Liver (tissue), 9 donors: ENCODE measurements around the gene EDAR. TPM values are rescaled to one million over a fixed set of nuclear protein-coding genes. Genes with fewer than 3 reads are reported as not detected.

Experiments used
- DNase-seq: peaks from one replicate; pipeline ENCODE4 v3.0.0-alpha.2; 2017; ENCODE audit warnings: low spot score
- H3K27ac ChIP-seq, 2 donors: one replicate each; pipeline ENCODE4 v1.7.0; 2013; ENCODE audit warnings: inconsistent platforms in 2 of 2, low read length in 2 of 2, control low read depth in 1 of 2, low read depth in 1 of 2, mild to moderate bottlenecking in 1 of 2
- H3K27me3 ChIP-seq, 4 donors: one replicate each; pipeline versions ENCODE4 v1.6.1 to v1.7.0; 2013; ENCODE audit warnings: low read length in 3 of 4, inconsistent platforms in 1 of 4, mild to moderate bottlenecking in 1 of 4, moderate library complexity in 1 of 4; ENCODE audit not compliant: control insufficient read depth in 4 of 4, insufficient read depth in 4 of 4
- H3K36me3 ChIP-seq, 4 donors: one replicate each; pipeline versions ENCODE4 v1.6.1 to v1.7.0; 2013; ENCODE audit warnings: low read length in 3 of 4, mild to moderate bottlenecking in 3 of 4, low read depth in 1 of 4, moderate library complexity in 1 of 4; ENCODE audit not compliant: control insufficient read depth in 4 of 4, insufficient read depth in 3 of 4
- H3K4me1 ChIP-seq, 4 donors: one replicate each; pipeline versions ENCODE4 v1.6.1 to v1.7.0; 2013; ENCODE audit warnings: low read length in 3 of 4, mild to moderate bottlenecking in 3 of 4, moderate library complexity in 1 of 4; ENCODE audit not compliant: control insufficient read depth in 4 of 4, insufficient read depth in 4 of 4
- H3K4me3 ChIP-seq, 3 donors: one replicate each; pipeline versions ENCODE4 v1.6.1 to v1.7.0; 2013; ENCODE audit warnings: low read length in 3 of 3, control low read depth in 1 of 3, low read depth in 1 of 3, mild to moderate bottlenecking in 1 of 3
- H3K9ac ChIP-seq, 2 donors: one replicate each; pipeline ENCODE4 v1.7.0; 2013; ENCODE audit warnings: low read length in 2 of 2, mild to moderate bottlenecking in 2 of 2, moderate library complexity in 2 of 2, control low read depth in 1 of 2, low read depth in 1 of 2
- H3K9me3 ChIP-seq, 4 donors: one replicate each; pipeline versions ENCODE4 v1.6.1 to v1.7.0; 2013; ENCODE audit warnings: low read length in 3 of 4; ENCODE audit not compliant: control insufficient read depth in 4 of 4
- ATF3 ChIP-seq: IDR thresholded peaks from 2 replicates; pipeline ENCODE4 v1.6.1; 2016; ENCODE audit warnings: antibody characterized with exemption
- CTCF ChIP-seq: fragments of 150-350 bp; IDR thresholded peaks from 2 replicates; pipeline ENCODE4 v1.5.1; 2017; ENCODE audit warnings: improper control_type of control experiment, low read depth, low read length; ENCODE audit not compliant: missing input control
- EGR1 ChIP-seq, 2 donors: IDR thresholded peaks; 2 replicates each; pipeline ENCODE4 v1.6.1; 2016 to 2018; ENCODE audit warnings: antibody characterized with exemption in 2 of 2, low read depth in 2 of 2
- FOXA1 ChIP-seq: IDR thresholded peaks from 2 replicates; pipeline ENCODE4 v1.6.1; 2016; ENCODE audit warnings: antibody characterized with exemption
- FOXA2 ChIP-seq: IDR thresholded peaks from 2 replicates; pipeline ENCODE4 v1.6.1; 2016; ENCODE audit warnings: antibody characterized with exemption
- GABPA ChIP-seq, 2 donors: IDR thresholded peaks in 1 of 2; conservative IDR thresholded peaks in 1 of 2; 2 replicates each; pipeline ENCODE4 v1.6.1; 2016; ENCODE audit warnings: antibody characterized with exemption in 2 of 2, mild to moderate bottlenecking in 1 of 2, moderate library complexity in 1 of 2
- HNF4A ChIP-seq, 2 donors: conservative IDR thresholded peaks; 2 replicates each; pipeline ENCODE4 v1.6.1; 2016; ENCODE audit warnings: antibody characterized with exemption in 2 of 2, mild to moderate bottlenecking in 2 of 2
- HNF4G ChIP-seq: IDR thresholded peaks from 2 replicates; pipeline ENCODE4 v1.6.1; 2016; ENCODE audit warnings: antibody characterized with exemption
- JUND ChIP-seq, 2 donors: IDR thresholded peaks; 2 replicates each; pipeline ENCODE4 v1.6.1; 2016; ENCODE audit warnings: antibody characterized with exemption in 2 of 2
- MAX ChIP-seq: IDR thresholded peaks from 2 replicates; pipeline ENCODE4 v1.6.1; 2016; ENCODE audit warnings: antibody characterized with exemption
- NR2F2 ChIP-seq: IDR thresholded peaks from 2 replicates; pipeline ENCODE4 v1.6.1; 2016; ENCODE audit warnings: antibody characterized with exemption
- RAD21 ChIP-seq, 2 donors: IDR thresholded peaks; 2 replicates each; pipeline ENCODE4 v1.6.1; 2016; ENCODE audit warnings: antibody characterized with exemption in 2 of 2, mild to moderate bottlenecking in 2 of 2
- REST ChIP-seq: IDR thresholded peaks from 2 replicates; pipeline ENCODE4 v1.6.1; 2016; ENCODE audit warnings: antibody characterized with exemption, mild to moderate bottlenecking
- RXRA ChIP-seq, 2 donors: IDR thresholded peaks; 2 replicates each; pipeline ENCODE4 v1.6.1; 2017 to 2018; ENCODE audit warnings: antibody characterized with exemption in 2 of 2, mild to moderate bottlenecking in 1 of 2
- SP1 ChIP-seq: IDR thresholded peaks from 2 replicates; pipeline ENCODE4 v1.6.1; 2018; ENCODE audit warnings: antibody characterized with exemption, mild to moderate bottlenecking
- TAF1 ChIP-seq: conservative IDR thresholded peaks from 2 replicates; pipeline ENCODE4 v1.6.1; 2016; ENCODE audit warnings: antibody characterized with exemption, mild to moderate bottlenecking
- YY1 ChIP-seq: IDR thresholded peaks from 2 replicates; pipeline ENCODE4 v1.6.1; 2016; ENCODE audit warnings: antibody characterized with exemption, mild to moderate bottlenecking
- ZBTB33 ChIP-seq: IDR thresholded peaks from 2 replicates; pipeline ENCODE4 v1.6.1; 2016; ENCODE audit warnings: antibody characterized with exemption
- WGBS: extraction: QIAGEN DNeasy Blood & Tissue Kit; methylation state at CpG from one replicate; pipeline ENCODE4 v1.1.7; 2013; 5-methylcytosine and 5-hydroxymethylcytosine counted together
- polyA plus RNA-seq, 2 donors: library from polyadenylated mRNA; stranded (reverse) in 1 of 2; unstranded in 1 of 2; fragments of 200-250 nt in 1 of 2; fragments of >200 nt in 1 of 2; fragmentation: Nextera tagmentation in 1 of 2; extraction: Ambion mirVana in 1 of 2; gene quantifications; one replicate each; pipeline versions ENCODE4 v1.2.1 to v1.2.3, GENCODE V29; 2013 to 2015
- total RNA-seq, 2 donors: library from RNA; depleted of rRNA; stranded (reverse); fragments of >200 nt; gene quantifications; one replicate each; pipeline ENCODE4 v1.2.3, GENCODE V29; 2014
- donor health status: healthy.
- donor health status: healthy.
- donor health status: healthy.
- donor health status: healthy.
- donor health status: healthy.

The EDAR gene
- total and polyA plus RNA-seq, 4 donors, result 0.09 to 0.50 (median 0.10) TPM

GRCh38 chr2:109021895-109022300 lies 32.9 kb upstream of the EDAR start:
- DNase-seq, result no peak
- peak in 1 of 2 donors; percentile 40 for TF ChIP-seq GABPA (IDR thresholded peaks at IDR 0.05 in 1 of 2, conservative IDR thresholded peaks at IDR 0.05 in 1 of 2)
- TF ChIP-seq YY1, result peak; percentile 60
- TF ChIP-seq RAD21 (IDR thresholded peaks at IDR 0.05), result peak; percentile 65 to 69
- TF ChIP-seq FOXA1, result peak; percentile 62
- TF ChIP-seq ATF3, result peak; percentile 70
- no peak for TF ChIP-seq NR2F2
- peak in 1 of 2 donors; percentile 76 for TF ChIP-seq EGR1 (IDR thresholded peaks at IDR 0.05; ENCODE audit: low read depth in 2 of 2)
- peak; percentile 95 to 99 for TF ChIP-seq RXRA (IDR thresholded peaks at IDR 0.05)
- peak; percentile 92 for TF ChIP-seq REST
- TF ChIP-seq HNF4A (conservative IDR thresholded peaks at IDR 0.05), result peak; percentile 92 to 95
- TF ChIP-seq MAX, result peak; percentile 97
- no peak for TF ChIP-seq TAF1
- peak; percentile 79 for TF ChIP-seq FOXA2
- peak; percentile 14 for TF ChIP-seq CTCF
- peak; percentile 65 for TF ChIP-seq HNF4G
- peak; percentile 81 for TF ChIP-seq ZBTB33
- peak; percentile 77 to 91 for TF ChIP-seq JUND (IDR thresholded peaks at IDR 0.05)
- peak; percentile 98 for TF ChIP-seq SP1
- H3K4me1 ChIP-seq, result peaks cover 11 to 20% (median 13%) of the 10 kb centered on the region in 4 donors
- H3K27me3 ChIP-seq, result no peaks in the 10 kb centered on the region
- no peaks in the 10 kb centered on the region for H3K9me3 ChIP-seq
- no peaks in the 10 kb centered on the region for H3K36me3 ChIP-seq
- no peak overlapping the region for H3K4me3 ChIP-seq
- H3K27ac ChIP-seq, result peak overlapping the region; percentile 30 to 81
- 44% methylated on average over 13 of the region's 13 CpGs for WGBS
- no peak overlapping the region for H3K9ac ChIP-seq
